Brain microvascular endothelial cell (primary cell): Measurements from ENCODE around the gene STK10.

Experiments
- DNase-seq: peaks from one replicate; pipeline ENCODE4 v3.0.0-alpha.2; 2020
- H3K27ac ChIP-seq: fragments of 250-450 bp; sonication (Bioruptor Pico); 2 replicates; pipeline ENCODE4 v1.5.1; 2020; ENCODE audit warnings: mild to moderate bottlenecking, moderate library complexity
- H3K27me3 ChIP-seq: fragments of 250-450 bp; sonication (Bioruptor Pico); replicated peaks from 2 replicates; pipeline ENCODE4 v1.5.1; 2020; ENCODE audit warnings: mild to moderate bottlenecking
- H3K36me3 ChIP-seq: fragments of 250-450 bp; sonication (Bioruptor Pico); replicated peaks from 2 replicates; pipeline ENCODE4 v1.5.1; 2020; ENCODE audit warnings: mild to moderate bottlenecking
- H3K4me3 ChIP-seq: 2 replicates; pipeline ENCODE4 v1.5.1; 2011; ENCODE audit warnings: low read depth, mild to moderate bottlenecking, control low read depth, low read length, moderate library complexity
- CTCF ChIP-seq: IDR thresholded peaks from 2 replicates; pipeline ENCODE4 v1.5.1; 2011; ENCODE audit warnings: low read depth, mild to moderate bottlenecking, moderate library complexity, low read length, control low read depth, inconsistent platforms; ENCODE audit errors: missing control alignments
- in situ Hi-C: cut with HindIII; loops from 2 replicates; pipeline ENCODE4 v1.10.0; 2017; ENCODE audit warnings: low sequenced_read_pairs, low pct_ligation_motif_present

STK10 gene

GRCh38 chr5:172089298-172090117 is 98.5 kb downstream of the STK10 start:
- no peak for TF ChIP-seq CTCF
- Histone ChIP-seq H3K36me3 (peaks cover 31% of the 10 kb centered on the region), H3K27me3 (no peaks in the 10 kb centered on the region), H3K27ac (no peak overlapping the region), H3K4me3 (no peak overlapping the region)
- in situ Hi-C loops, result no loop called here
- no peak for DNase-seq

GRCh38 chr5:172088801-172089200 is 99.2 kb downstream of the STK10 start:
- in situ Hi-C loops, result no loop called here
- no peak for DNase-seq
- Histone ChIP-seq H3K27me3 (no peaks in the 10 kb centered on the region), H3K4me3 (no peak overlapping the region), H3K36me3 (peaks cover 31% of the 10 kb centered on the region), H3K27ac (no peak overlapping the region)
- no peak for TF ChIP-seq CTCF

GRCh38 chr5:172086194-172086975 is 101.6 kb downstream of the STK10 start:
- H3K36me3 ChIP-seq, result peaks cover 25% of the 10 kb centered on the region
- in situ Hi-C loops, result no loop called here
- H3K4me3 ChIP-seq, result no peak overlapping the region
- H3K27ac ChIP-seq, result no peak overlapping the region
- TF ChIP-seq CTCF, result no peak
- no peaks in the 10 kb centered on the region for H3K27me3 ChIP-seq
- no peak for DNase-seq

GRCh38 chr5:172085738-172086137 is 102.3 kb downstream of the STK10 start:
- H3K36me3 ChIP-seq, result peaks cover 29% of the 10 kb centered on the region

GRCh38 chr5:172082180-172082579 is 105.8 kb downstream of the STK10 start:
- Histone ChIP-seq H3K36me3 (peaks cover 24% of the 10 kb centered on the region), H3K27ac (no peak overlapping the region), H3K27me3 (no peaks in the 10 kb centered on the region), H3K4me3 (no peak overlapping the region)
- no peak for TF ChIP-seq CTCF
- DNase-seq, result no peak
- in situ Hi-C loops, result no loop called here

More at GRCh38 chr5:172085738-172086137, 102.3 kb downstream of the STK10 start:
- Histone ChIP-seq H3K4me3 (no peak overlapping the region), H3K27ac (no peak overlapping the region), H3K27me3 (no peaks in the 10 kb centered on the region)
- in situ Hi-C loops, result no loop called here
- no peak for TF ChIP-seq CTCF
- no peak for DNase-seq
